Measurements from ENCODE around the gene KLHL22.
"Not testable (repeated sequence)": the region's sequence is repeated elsewhere in the genome, so short reads cannot be mapped to it uniquely, and the experiment has no call there.

KLHL22 gene

GRCh38 chr22:20400606-20401375 lies 94.8 kb downstream of the KLHL22 start:
- DNase-seq (ENCODE audit: low read depth, low spot score): no peak

DNA sequence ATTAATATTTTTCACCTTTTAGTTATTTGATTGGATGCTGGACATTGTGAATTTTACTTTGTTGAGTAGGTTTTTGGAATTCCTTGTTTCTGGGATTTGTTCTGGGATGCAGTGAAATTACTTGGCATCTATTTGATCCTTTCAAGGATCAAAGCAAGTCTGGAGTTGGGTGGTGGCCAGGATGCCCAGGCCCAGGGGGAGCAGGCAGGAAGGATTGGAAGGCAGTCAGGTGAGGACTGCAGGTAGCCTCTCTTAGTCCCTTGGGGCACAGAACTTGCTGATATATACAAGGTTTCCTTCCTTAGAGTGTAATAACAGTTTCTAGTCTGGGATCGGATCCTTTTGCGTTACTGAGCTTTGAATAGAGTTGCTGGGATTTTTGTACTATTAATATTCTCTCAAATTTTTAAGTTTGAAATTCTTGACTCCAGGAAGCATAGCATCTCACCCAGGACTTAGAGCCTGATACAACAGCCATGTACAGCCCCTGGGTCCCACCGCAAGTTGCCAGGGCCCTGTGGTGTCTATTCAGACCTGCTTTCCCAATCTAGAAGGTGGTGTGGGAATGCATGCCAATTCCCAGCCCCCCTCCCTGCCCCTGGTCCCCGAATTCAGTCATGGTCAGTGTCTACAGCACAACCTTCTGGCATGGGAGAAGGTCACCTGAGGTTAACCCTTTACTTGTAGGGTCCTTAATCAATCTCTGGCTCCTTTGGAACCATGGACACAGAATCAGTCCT lies 95.6 kb downstream of the KLHL22 start:
- DNase-seq (ENCODE audit: low read depth, low spot score): no peak

DNA sequence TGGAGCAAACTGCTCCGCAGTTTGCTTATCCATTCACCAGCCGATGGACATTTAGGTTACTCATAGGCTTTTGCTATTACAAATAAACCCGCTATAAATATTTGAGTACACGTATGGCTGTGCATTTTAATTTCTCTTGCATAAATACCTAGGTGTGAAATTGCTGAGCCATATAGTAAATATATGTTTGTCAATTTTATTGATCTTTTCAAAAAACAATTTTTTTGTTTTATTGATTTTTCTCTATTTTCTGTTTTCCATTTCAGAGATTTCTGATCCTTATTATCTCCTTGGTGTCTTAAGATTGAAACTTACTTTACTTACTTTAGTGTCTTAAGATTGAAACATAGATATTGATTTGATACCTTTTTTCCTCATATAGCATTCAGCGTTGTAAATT lies 97.2 kb downstream of the KLHL22 start:
- no peak for DNase-seq (ENCODE audit: low read depth, low spot score)

- no peak for DNase-seq (ENCODE audit: low read depth, low spot score)
These were observed 98.1 kb downstream of the KLHL22 start for GRCh38 chr22:20397498-20397897.

GRCh38 chr22:20396639-20397038 lies 99.0 kb downstream of the KLHL22 start:
- DNase-seq (ENCODE audit: low read depth, low spot score): no peak

- DNase-seq (ENCODE audit: low read depth, low spot score): no peak
These were observed 99.7 kb downstream of the KLHL22 start for GRCh38 chr22:20395907-20396287.

DNA sequence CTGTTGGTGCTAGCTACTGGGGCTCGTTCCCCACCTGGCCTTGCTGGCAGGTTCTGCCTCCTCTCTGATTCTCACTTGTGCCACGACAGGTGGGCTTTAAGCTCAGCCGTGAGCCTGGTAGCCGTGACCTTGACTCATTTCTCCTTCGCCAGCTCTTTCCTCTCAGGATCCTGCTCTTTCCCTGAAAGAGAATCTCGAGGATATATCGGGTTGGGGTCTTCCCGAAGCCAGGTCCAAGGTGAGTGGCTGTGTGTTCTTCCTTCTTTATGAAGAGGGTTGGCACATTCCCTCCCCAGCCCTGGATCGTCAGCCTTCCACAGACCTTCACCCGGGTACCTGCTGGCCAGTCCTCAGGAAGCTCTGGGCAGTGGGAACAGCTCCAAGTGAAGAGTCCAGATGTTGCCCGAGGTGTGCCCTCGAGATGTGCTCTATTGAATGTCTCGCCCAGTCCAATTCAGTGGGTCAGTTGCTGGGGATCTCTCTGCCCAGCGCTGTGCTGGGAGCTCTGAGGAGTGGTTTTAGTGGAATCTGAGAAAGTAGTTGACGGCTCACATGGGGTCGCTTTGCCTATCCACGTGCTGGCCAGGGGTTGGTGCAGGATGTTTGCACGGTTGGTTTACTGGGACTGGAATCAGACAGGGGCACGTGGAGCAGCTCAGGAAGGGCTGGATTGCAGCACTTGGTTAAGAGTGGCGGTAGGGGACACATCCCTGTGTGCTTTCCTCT lies 100.3 kb downstream of the KLHL22 start:
- DNase-seq (ENCODE audit: low read depth, low spot score): peak; percentile 23

DNA sequence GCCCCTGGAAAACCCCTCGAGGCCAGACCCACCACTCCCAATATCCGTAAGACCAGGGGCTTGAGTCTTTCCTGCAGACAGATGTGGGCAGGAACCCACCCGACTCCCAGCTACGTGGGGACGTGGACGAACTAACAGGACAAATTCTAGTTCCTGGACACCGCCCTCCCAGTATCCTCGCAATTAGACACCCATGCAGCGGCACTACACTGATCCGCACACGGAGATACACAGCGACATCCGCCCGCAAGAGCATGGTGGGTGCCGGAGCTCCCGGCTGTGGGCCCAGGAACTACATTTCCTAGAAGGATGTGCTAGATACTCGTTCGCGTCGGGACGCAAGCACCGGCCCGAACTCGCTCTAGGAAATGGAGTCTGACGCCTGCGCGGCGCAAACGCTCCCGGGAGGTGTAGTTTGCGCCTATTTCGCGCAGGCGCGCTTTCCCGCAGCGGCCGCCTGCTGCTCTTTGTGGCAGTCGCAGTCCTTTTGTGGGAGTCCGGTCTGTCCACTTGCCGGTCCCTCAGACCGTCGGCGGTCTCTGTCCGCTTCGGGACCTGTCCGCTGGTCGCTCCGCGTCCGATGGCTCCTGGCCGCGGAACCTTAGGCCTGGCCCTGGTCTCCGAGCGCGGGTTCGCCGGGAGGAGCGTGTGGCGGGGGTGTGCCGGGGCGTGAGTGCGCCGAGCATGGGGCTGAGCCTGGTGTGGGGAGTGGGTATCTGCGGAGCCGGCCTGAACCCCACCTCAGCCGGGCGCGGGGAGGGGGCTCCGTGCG lies 101.7 kb downstream of the KLHL22 start, which contains the start of gene ZNF74:
ZNF74 (plus strand) TSS at position 447 of the 772 bp plus-strand sequence. CDS start 478 bp downstream, outside the sequence.
- peak; percentile 94 for DNase-seq (ENCODE audit: low read depth, low spot score)

DNA sequence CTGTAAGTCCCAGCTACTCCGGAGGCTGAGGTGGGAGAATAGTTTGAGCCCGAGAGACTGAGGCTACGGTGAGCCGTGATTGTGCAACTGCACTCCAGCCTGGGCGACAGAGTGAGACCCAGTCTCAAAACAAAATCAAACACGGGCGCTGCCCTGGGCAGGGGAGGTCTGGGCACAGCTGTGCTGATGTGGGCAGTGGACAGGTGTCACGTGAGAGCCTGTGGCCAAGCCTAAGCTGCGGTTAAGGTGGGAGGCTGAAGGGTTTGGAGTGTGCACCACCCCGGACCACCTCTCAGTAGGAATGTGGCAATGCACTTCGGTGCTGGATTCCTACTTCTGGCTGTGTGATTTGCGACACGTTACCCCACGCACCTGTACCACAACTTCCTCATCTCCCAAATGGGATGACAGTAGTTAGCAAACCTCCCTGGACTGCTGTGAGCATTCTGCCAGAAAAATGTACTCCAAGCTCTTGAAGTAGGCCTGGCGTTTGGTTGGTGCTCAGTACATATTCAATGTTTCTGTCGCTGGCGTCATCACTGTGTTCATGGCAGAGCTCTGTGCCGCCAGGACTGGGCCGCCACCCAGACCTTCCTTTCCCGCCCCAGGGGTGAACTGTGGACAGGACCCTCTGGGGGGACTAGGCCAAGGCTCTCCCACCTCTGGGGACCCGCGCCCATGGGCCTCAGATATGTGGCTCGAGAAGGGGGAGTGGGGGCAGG lies 102.5 kb downstream of the KLHL22 start:
- no peak for DNase-seq (ENCODE audit: low read depth, low spot score)

GRCh38 chr22:20392365-20392881 lies 103.2 kb downstream of the KLHL22 start:
- DNase-seq (ENCODE audit: low read depth, low spot score): not testable (repeated sequence)

All from ELF-1 (cell line).